Activated CD8-positive, alpha-beta memory T cell treated with anti-CD3 and anti-CD28 coated beads for 48 hours (primary cell): ENCODE data around the gene KCTD4.
"Not testable (repeated sequence)": the region's sequence is repeated elsewhere in the genome, so short reads cannot be mapped to it uniquely, and the experiment has no call there.

Experiments
- DNase-seq, 3 experiments: peaks; one replicate each; pipeline ENCODE4 v3.0.0-alpha.2; 2020; ENCODE audit warnings: low read depth in 2 of 3, low spot score in 2 of 3

The KCTD4 gene

DNA sequence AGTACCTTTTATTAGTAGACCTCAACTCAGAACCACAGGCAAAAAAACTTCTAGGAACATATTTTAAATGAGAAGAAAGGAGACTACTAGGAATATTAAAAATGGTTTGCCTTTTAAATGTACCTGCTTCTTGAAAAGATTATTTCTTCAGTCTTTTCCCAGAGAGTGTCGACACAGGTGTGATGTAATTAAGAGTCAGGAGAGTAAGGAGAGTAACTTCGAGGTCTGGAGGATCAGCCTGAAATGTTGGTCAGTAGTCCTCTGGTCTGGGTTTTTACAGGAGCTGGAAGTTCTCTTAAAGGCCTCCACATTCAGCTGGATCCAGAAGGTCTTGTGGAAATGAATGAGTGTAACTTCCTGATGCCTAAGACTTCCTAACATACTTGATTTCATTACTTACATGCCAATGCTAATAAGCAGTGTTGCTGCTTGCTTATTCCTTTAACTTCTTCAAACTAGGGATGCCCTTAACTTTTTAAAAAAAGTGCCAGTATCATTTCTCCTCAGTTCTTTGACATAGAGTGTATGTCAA lies at the start of gene KCTD4:
Gene KCTD4 (minus strand): TSS at position 345 of the 532 bp plus-strand sequence. CDS start 6,478 bp downstream, outside the sequence.
- no peak for DNase-seq

DNA sequence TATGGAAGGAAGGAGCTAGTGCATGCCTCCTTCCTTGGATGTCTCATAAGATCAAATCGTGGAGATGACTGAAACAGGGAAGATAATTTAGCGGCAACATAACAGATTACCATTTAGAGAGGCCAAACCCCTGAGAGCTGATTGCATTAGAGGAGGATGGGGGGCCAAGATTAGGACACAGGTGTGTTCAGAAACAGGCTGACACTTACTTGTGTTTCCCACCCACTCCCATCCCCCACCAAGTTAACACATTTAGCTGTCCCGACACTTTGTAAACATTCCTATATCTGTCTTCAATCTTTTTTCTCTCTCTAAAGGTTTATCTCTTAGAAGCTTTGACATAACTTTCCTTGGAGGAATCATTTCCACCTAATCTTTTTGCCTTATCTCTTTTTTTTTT lies 48.8 kb upstream of the KCTD4 start:
- no peak for DNase-seq

DNA sequence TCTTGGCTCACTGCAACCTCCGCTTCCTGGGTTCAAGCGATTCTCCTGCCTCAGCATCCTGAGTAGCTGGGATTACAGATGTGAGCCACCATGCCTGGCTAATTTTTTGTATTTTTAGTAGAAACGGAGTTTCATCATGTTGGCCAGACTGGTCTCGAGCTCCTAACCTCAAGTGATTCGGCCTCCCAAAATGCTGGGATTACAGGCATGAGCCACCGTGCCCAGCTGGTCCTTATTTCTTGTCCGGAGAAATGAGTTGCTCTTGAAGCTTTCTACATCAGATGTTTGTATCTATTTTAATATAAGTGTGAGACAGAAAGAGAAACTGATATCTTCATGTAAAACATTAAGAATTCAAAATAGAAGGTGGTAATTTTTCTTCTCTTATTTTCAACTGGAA lies 43.9 kb upstream of the KCTD4 start:
- not testable (repeated sequence) for DNase-seq

DNA sequence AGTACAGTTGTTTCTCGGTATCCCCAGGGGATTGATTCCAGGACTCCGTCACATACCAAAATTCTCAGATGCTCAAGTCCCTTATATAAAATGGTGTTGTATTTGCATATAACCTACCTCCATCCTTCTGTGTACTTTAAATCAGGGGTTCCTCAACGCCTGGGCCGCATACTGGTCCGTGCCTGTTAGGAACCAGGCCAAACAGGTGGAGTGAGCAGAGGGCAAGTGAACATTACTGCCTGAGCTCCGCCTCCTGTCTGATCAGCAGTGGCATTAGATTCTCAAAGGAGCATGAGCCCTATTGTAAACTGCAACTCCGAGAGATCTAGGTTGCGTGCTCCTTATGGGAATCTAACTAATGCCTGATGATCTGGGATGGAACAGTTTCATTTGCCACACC lies 42.2 kb upstream of the KCTD4 start:
- DNase-seq, result no peak

DNA sequence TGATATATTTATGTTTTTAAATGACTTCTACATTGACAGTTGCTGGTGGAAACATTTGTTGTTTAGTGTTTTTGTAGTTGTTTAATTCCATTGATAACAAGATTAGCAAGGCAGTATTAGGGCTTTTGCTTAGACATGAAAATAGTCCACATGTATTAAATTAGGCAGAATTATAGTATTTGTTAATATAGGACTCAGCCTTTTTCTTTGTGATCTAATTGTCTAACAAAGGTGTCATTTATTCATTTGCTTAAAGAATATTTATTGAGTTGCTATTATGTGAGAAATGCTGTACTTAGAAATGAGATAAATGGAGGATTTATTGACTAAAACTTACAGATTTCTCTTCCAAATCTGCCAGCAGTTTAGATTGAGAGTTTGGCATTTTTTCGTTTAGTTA lies 41.7 kb upstream of the KCTD4 start:
- no peak for DNase-seq

DNA sequence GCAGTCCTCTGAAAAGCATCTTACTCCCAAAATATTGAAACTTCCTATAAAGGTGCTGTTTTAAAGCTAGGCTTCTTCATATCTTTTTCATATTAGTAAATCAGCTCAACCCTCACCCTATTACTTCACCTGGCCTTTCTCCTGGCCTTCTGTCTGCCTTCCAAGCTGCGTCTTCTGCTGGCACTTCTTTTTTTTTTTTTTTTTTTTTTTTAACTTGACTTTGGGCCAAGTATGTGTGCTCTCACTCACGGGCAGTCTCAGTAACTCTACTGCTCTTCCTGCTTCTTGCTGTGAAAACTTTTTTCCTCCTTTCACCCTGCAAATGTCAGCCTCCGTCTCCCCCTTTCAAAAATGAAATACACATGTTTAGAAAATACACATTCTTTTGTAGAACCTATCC lies 41.2 kb upstream of the KCTD4 start:
- DNase-seq, result no peak

DNA sequence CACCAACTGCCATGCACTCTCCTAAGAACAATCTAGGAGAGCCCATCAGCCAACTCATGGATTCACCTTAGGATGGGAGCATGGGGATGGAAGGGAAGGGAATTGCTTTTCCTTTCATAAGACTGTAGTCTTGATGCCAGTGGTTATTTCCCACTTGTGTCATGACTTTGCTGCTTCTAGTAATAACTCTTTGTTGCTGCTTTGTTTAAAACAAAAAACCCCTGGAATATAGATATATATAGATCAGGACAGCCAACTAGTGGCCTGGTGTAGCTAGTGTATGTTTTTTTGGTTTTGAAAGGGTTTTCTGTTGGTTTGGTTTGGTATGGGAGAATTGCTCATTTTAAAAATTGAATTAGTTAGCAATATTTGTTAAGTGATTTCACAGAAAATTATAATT lies 39.3 kb upstream of the KCTD4 start:
- no peak for DNase-seq

DNA sequence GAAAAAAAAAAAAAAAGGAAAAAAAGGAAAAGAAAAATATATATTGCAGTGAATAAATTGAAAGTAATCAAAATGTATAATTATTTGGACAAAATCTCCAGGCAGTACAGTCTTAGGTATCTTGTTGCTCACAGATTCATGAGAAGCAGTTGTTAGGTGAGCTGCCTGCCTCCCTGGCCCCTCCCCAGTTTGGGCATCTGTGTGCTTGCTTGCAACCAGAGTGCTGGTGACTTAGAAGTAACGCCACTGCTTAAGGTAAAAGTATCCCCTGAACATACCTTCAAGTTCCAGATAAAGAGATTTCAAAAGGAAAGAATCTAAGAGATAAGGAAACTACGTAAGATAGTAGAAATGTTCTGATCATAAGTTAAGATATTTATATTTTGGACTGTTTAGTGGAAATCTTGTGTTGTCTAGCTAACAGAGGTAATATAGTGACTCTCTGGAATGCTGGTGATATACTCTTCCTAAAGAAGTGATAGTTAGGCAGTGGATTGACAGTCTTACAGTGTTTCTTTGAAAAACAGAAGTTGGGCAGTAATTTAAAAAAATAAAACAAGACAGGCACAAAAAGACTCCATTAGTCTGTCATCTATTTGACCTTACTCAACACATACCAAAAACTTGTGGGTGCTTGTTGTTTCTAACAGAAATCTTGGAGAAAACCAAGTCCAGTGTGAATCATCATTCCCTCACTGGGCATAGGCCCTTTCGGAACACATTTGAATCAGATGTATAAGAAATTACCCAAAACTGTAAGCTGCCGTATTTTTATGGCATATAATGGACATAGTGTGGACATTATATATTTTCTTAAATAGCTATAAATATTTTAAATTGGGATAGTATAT lies 38.3 kb upstream of the KCTD4 start:
- DNase-seq, result no peak

DNA sequence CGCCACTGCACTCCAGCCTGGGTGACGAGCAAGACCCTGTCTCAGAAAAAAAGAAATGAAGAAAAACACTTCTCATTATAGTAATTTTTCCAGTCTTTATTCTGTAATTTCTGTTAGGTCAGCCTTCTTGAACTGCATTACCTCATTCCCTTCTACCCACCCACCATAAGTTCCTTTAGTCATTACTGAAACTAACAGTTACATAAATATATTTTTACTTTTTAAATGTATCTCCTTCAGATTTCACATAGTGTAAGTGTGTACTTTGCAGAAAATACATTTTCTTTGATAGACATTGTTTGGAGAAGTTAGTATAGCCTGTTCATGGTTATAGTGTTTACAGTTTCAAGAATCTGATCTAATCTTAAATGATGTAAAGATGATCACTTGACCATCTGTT lies 31.7 kb upstream of the KCTD4 start:
- DNase-seq, result no peak

DNA sequence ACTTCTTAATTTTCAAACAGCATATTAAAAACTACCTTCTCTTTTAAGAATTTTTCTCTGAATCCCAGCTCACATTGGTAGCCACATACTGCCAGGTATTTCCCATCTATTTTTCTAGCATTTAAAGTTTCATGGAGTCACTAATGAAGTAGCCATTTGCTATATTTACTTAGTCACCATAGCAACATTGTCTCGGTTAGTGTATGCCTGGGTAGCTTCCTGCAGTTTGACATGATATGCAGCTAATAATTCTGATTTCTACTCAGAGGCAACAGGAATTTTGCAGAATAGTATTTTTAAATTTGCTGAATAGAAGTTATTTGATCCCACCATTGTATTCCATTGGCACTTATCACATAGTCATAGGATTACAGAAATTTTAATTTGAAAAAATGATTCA lies 30.9 kb upstream of the KCTD4 start:
- DNase-seq, result no peak

DNA sequence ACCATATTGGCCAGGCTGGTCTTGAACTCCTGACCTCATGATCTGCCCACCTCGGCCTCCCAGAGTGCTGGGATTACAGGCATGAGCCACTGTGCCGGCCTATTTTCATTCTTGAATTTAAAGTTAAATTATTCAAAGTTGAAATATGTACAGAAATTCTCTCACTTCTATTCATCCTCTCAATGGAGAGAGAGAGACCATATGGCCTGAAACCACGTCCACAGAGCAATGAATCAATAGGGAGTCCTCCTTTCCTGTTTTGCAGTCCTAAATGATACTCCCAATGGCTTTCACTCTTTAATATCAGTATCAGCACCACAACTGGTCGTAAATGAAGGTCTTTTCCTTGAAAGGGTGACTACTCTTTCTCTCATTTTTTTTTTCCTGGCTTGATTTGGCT lies 30.5 kb upstream of the KCTD4 start:
- DNase-seq, result no peak

DNA sequence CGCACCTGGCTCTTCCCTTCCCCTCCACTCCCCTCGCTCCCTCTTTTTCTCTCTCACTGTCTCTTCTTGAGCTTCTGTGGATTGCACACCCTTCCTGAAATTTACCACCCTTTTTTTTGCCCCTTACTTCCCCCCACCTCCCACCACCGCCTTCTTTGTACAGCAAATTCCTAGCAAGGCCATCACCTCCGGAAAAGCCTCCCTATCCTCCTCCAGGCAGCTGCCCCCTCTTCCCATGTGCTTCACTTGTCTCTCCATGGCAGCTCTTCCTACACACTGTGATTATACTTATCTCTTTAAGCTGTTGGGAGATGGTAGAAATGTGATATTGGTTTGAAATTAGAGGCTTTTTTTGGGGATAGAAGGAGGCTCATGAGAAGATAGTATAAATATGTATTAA lies 28.3 kb upstream of the KCTD4 start:
- DNase-seq, result no peak

DNA sequence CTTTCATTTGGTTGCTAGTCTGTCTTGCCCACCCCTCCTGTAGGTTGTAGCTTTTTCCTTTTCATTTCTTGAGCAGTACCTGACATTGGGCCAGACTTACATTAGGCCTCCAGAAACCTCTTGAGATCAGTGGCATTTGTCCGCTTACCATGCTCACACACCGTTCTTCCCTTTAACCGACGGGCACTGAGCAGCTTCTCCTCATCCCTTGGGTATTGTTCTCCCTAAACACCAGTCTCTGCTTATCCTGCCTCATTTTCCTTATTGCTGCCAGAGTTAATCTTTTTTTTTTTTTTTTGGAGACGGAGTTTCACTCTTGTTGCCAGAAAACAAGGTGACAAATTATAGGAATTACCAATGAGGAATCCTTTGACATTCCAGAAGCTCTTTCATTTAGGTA lies 27.2 kb upstream of the KCTD4 start:
- DNase-seq, result no peak

DNA sequence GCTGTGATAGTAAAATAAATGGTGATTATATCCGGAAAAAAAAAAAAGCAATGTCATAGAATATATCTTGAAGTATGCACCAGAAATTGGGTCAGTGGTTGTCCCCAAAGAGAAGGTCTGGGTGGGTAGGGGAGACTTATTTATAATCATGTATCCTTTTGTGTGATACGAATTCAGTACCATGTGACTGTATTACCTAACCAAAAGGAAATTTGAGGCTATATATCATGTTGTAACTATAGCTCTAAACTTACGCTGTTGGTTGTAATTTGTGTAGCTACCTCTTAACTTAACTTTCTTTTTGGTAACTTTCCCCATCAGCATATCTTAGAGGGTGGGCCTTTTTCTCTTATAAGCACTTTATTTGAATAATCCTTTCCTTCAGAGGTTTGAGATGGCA lies 25.2 kb upstream of the KCTD4 start:
- DNase-seq, result no peak

DNA sequence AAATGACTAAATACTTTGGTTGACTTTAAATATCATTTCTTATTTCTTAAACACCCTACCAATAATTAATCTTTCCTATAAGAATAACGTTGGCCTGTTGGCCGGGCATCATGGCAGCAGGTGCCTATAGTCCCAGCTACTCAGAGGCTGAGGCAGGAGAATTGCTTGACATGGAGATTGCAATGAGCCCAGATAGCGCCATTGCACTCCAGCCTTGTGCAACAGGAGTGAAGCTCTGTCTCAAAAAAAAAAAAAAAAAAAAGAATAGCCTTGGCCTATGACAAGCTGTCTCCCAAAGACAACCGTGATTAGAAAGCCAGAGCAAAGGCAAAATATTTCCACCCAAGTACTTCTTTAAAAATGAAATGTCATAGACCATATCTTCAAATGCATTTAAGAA lies 24.5 kb upstream of the KCTD4 start:
- no peak for DNase-seq

DNA sequence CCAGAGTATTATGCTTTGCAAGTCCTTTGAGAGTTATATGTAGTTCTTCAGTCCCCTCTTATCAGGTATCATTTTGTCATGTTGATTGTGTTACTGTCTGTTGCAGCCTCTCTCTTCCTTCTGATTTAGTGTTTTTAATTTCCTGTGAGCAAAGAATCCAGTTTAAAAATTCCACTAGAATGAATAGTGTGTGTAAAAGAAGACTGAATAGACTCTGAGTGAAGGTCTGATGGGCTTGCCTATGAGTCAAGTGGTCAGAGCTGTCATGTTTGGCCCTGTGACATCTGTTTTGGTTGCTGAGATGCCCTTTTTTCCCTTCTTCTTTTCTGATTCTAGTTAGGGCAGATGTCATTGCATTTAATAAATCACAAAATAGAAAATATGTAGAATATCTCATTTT lies 23.3 kb upstream of the KCTD4 start:
- no peak for DNase-seq

DNA sequence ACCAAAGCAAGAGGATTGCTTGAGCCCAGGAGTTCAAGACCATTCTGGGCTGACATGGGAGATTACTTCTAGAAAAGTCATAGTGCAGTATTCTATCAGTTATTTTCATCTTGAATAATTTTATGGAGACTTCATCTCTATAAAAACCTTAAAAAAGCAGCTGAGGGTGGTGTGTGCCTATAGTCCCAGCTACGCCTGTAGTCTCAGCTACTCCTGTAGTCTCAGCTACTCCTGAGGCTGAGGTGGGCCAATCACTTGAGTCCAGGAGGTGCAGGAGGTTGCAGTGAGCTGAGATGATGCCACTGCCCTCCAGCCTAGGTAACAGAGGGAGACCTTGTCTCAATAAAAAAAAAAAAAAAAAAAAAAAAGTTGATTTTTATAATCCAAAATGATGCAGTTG lies 22.1 kb upstream of the KCTD4 start:
- DNase-seq, result no peak

DNA sequence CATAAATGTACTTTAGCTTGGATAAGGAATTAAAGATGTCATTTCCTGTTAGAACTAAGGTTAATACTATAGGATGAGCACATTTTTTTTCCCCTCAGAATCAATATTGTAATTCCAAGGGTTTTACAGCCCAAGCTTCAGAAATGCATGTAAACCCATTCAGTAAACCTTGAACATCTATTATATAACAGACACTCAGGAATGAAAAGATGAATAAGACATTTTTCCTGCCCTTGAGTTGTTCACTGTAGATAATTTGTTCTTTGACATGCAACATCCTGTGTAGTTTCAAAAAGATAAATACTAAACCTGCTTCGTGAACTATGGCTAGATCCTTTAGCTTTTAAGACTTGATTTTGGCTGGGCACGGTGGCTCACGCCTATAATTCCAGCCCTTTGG lies 21.7 kb upstream of the KCTD4 start:
- DNase-seq, result no peak

DNA sequence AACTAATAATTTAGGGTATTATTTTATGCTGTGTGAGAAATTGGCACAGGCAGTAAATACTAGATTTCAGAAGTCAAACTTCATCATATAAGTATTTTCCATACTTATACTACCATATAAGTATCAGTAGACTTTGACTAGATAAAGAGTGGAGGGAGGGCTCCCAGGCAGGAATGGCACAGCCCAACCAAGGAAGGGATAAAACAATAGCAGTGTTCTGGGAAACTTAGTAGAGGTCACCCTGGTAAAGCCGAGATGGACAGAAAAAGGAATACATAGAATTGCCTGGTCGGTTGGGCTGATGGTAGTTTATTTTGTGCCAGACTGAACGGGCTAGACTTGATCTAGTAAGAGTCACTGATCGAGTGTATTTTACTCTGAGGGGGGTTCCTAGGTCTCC lies 19.6 kb upstream of the KCTD4 start:
- DNase-seq, result no peak

DNA sequence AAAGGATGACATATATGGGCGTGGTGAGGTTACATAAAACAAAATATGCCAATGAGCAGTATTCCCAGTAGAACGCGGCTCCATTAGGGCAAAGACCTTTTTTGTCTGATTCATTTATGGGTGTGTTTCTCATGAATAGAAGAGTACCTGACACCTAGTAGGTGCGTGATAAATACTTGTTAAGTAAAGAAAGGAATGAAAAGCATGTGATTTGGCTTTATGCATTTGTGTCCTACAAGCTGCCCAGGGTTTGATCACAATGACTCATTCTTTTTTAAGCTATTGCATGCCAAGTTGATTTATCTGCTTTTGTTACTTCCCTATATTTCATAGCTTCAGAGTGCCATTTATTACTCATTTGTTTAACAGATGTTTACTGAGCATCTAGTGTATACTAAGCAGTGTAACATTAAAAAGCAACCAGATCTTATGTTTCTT lies 19.1 kb upstream of the KCTD4 start:
- DNase-seq, result no peak

DNA sequence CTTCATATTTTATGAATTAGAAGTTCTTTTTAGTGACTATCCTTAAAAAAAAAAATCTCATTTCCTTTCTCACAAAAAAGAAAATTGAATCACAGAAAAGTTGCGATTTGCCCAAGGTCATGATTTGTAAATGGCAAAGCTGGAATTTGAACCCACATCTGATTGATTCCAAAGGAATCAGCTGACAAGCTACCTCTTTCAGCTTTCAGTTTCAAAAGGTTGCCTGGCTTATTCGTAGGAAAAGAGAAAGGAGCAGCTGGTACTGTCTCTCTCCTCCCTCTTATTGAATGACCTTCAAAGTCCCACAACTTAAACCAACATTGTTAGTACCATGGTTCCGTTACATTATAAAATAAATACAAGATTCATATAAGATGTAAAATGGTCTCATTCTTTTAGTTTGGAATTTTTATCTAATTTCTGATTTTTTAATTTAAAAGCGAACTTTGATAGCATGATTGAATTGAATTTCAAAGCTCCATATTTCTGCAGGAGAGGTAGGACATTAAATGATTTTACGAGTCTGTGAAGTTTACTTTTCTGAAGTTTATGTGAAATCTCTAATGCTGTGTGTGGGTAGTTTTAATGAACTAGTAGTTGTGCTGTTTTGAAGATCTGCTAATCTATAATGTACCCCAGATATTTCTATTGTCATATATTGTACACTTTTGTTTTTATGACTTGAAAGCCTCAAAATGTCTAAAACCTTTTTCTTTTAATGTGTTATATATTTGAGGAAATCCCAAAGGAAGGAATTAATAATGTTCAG lies 18.5 kb upstream of the KCTD4 start:
- no peak for DNase-seq

DNA sequence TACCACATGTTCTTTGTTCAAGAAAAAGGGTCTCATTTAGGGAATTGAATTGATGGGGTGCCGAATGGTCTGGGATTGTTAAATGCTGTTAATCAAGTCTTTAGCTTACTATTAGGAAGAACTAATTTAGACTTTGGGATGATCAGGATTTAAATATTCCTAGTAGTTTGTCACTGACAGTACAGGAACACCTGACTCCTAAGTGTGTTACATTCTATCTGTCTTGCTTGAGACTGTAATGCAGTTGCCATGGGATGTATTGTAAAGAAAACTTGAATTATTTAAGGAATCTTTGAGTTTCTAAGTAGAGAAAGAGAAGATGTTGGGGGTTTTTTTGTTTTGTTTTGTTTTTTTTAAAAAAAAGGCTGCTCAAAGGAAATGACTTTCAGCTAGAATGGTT lies 17.8 kb upstream of the KCTD4 start:
- no peak for DNase-seq
